Liver (tissue), 3 donors: ENCODE results near the gene PDK2.

Source experiments
- CTCF ChIP-seq: fragments of 150-350 bp; IDR thresholded peaks from 2 replicates; pipeline ENCODE4 v1.5.1; 2017; ENCODE audit warnings: improper control_type of control experiment, low read depth, low read length; ENCODE audit not compliant: missing input control
- GABPA ChIP-seq, 2 donors: IDR thresholded peaks in 1 of 2; conservative IDR thresholded peaks in 1 of 2; 2 replicates each; pipeline ENCODE4 v1.6.1; 2016; ENCODE audit warnings: antibody characterized with exemption in 2 of 2, mild to moderate bottlenecking in 1 of 2, moderate library complexity in 1 of 2
- MAX ChIP-seq: IDR thresholded peaks from 2 replicates; pipeline ENCODE4 v1.6.1; 2016; ENCODE audit warnings: antibody characterized with exemption
- RXRA ChIP-seq, 2 donors: IDR thresholded peaks; 2 replicates each; pipeline ENCODE4 v1.6.1; 2017 to 2018; ENCODE audit warnings: antibody characterized with exemption in 2 of 2, mild to moderate bottlenecking in 1 of 2
- ZBTB33 ChIP-seq: IDR thresholded peaks from 2 replicates; pipeline ENCODE4 v1.6.1; 2016; ENCODE audit warnings: antibody characterized with exemption
- donor health status: healthy.
- donor health status: healthy.

- no peak for TF ChIP-seq CTCF
- TF ChIP-seq GABPA (IDR thresholded peaks at IDR 0.05 in 1 of 2, conservative IDR thresholded peaks at IDR 0.05 in 1 of 2), result no peak
- TF ChIP-seq RXRA (IDR thresholded peaks at IDR 0.05), result no peak
- TF ChIP-seq MAX, result no peak
- TF ChIP-seq ZBTB33, result no peak
These were observed 49.0 kb upstream of the PDK2 start for GRCh38 chr17:50046179-50046578.
